Testis (tissue), 2 donors: ENCODE measurements around the gene PCDHB8.

Source experiments
- CTCF ChIP-seq, 3 experiments: fragments of 450-650 bp in 2 of 3; fragments of 200-600 bp in 1 of 3; sonication (generic) in 1 of 3; IDR thresholded peaks; one replicate each; pipeline ENCODE4 v1.5.1; 2016 to 2019; ENCODE audit warnings: antibody characterized with exemption in 3 of 3, mild to moderate bottlenecking in 2 of 3, moderate library complexity in 1 of 3
- POLR2A ChIP-seq: fragments of 450-650 bp; IDR thresholded peaks from one replicate; pipeline ENCODE4 v1.6.1; 2017; ENCODE audit warnings: antibody characterized with exemption, mild to moderate bottlenecking, moderate library complexity

DNA sequence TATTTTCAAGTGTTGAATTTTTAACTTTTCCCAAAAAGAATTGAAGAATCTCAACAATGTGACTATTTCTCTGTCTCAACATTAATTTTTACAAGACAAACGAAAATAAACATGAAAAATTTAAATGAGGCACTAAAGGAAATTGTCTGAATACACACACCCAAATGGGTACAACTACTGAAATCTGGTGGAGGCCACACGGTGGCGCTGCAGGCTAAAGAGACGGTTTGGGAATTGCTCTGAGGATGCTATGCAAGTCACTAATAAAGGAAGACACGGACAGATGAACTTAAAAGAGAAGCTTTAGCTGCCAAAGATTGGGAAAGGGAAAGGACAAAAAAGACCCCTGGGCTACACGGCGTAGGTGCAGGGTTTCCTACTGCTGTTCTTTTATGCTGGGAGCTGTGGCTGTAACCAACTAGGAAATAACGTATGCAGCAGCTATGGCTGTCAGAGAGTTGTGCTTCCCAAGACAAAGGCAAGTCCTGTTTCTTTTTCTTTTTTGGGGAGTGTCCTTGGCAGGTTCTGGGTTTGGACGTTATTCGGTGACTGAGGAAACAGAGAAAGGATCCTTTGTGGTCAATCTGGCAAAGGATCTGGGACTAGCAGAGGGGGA, 14.6 kb downstream of the PCDHB8 start, which contains the start of gene PCDHB10:
- TF ChIP-seq POLR2A: no peak
- peak; percentile 37 to 68 (median 68) for TF ChIP-seq CTCF (IDR thresholded peaks at IDR 0.05)
